ENCODE data around the gene C9. TPM values are rescaled to one million over a fixed set of nuclear protein-coding genes. Genes with fewer than 3 reads are reported as not detected.

The C9 gene
- total and polyA plus RNA-seq, 2 of the 4 experiments (the other 2 are of a cell fraction) = not detected

GRCh38 chr5:39284552-39284951, 79.7 kb downstream of the C9 start:
- Histone ChIP-seq H3K9me3 (ENCODE audit: control insufficient read depth, insufficient read depth, low read length) (no peaks in the 10 kb centered on the region), H2AK5ac (ENCODE audit: low read depth, low read length) (no peak overlapping the region), H3K23ac (ENCODE audit: low read depth, low read length) (no peak overlapping the region), H2BK120ac (ENCODE audit: low read depth, low read length) (no peak overlapping the region), H4K91ac (ENCODE audit: insufficient read depth, low read depth, low read length) (no peak overlapping the region), H2BK20ac (ENCODE audit: low read depth, low read length) (no peak overlapping the region), H3K27me3 (ENCODE audit: control insufficient read depth, insufficient read depth, low read length) (peaks cover 3% of the 10 kb centered on the region; the same call in 1 of the 2 replicates), H3K79me1 (ENCODE audit: low read depth in 1 of 2, low read length in 2 of 2) (no peaks in the 10 kb centered on the region), H3K4me2 (ENCODE audit: low read depth, low read length) (no peak overlapping the region), H2BK15ac (ENCODE audit: low read depth, low read length) (no peak overlapping the region), H3K27ac (ENCODE audit: insufficient read depth, low read length) (no peak overlapping the region), H3K9ac (ENCODE audit: low read depth, low read length) (no peak overlapping the region), H2AFZ (replicated peaks; ENCODE audit: low read length, poor library complexity) (no peak overlapping the region), H4K8ac (ENCODE audit: low read depth in 2 of 2, low read length in 2 of 2) (no peak overlapping the region), H3K36me3 (ENCODE audit: control insufficient read depth, insufficient read depth, low read length) (no peaks in the 10 kb centered on the region), H4K5ac (ENCODE audit: low read depth, low read length) (no peak overlapping the region), H3K4me1 (ENCODE audit: control insufficient read depth, insufficient read depth, low read length) (no peaks in the 10 kb centered on the region), H2BK5ac (ENCODE audit: low read depth, low read length, poor library complexity, severe bottlenecking) (no peak overlapping the region), H3K18ac (ENCODE audit: low read depth, low read length) (no peak overlapping the region), H4K20me1 (ENCODE audit: insufficient read depth, low read length) (no peaks in the 10 kb centered on the region), H3K4ac (ENCODE audit: low read depth, low read length) (no peak overlapping the region), H3K4me3 (ENCODE audit: insufficient read depth, low read depth, low read length) (no peak overlapping the region), H3K9me1 (ENCODE audit: insufficient read depth, low read length) (no peaks in the 10 kb centered on the region), H2AK9ac (replicated peaks; ENCODE audit: low read depth, low read length, poor library complexity) (no peak overlapping the region), H3K14ac (replicated peaks; ENCODE audit: low read depth, low read length) (no peak overlapping the region), H3K56ac (ENCODE audit: extremely low read depth, insufficient read depth, low read length) (no peak overlapping the region)
- no peak for DNase-seq
- dilution Hi-C loops (cut with HindIII; ENCODE audit: low sequenced_read_pairs, unreplicated experiment) (no loop called here), in situ Hi-C loops (cut with MboI; ENCODE audit: low sequenced_read_pairs) (loop anchor here (10.0 kb wide), 2 partner anchors 140 to 300 kb away; no protein-coding TSS in a partner anchor), intact Hi-C loops (cut with micrococcal nuclease) (loop anchor here (5.0 to 10.0 kb wide), 4 partner anchors 67 to 1077 kb away; partner anchors contain the start of genes FYB1 and OSMR)
- TF ChIP-seq RFX5 (IDR thresholded peaks at IDR 0.05; ENCODE audit: low read depth, low read length) = no peak
- TF ChIP-seq, protein P1, sequence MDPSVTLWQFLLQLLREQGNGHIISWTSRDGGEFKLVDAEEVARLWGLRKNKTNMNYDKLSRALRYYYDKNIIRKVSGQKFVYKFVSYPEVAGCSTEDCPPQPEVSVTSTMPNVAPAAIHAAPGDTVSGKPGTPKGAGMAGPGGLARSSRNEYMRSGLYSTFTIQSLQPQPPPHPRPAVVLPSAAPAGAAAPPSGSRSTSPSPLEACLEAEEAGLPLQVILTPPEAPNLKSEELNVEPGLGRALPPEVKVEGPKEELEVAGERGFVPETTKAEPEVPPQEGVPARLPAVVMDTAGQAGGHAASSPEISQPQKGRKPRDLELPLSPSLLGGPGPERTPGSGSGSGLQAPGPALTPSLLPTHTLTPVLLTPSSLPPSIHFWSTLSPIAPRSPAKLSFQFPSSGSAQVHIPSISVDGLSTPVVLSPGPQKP (IDR thresholded peaks at IDR 0.05; ENCODE audit: borderline replicate concordance, low read depth, low read length) = no peak
- no peak for TF ChIP-seq CHD1 (IDR thresholded peaks at IDR 0.05; ENCODE audit: low read depth, low read length)
- no peak for TF ChIP-seq RCOR1 (IDR thresholded peaks at IDR 0.05; ENCODE audit: insufficient replicate concordance, low read length)
- TF ChIP-seq RAD21 (IDR thresholded peaks at IDR 0.05; ENCODE audit: low read length) = no peak
- TF ChIP-seq, protein P2, sequence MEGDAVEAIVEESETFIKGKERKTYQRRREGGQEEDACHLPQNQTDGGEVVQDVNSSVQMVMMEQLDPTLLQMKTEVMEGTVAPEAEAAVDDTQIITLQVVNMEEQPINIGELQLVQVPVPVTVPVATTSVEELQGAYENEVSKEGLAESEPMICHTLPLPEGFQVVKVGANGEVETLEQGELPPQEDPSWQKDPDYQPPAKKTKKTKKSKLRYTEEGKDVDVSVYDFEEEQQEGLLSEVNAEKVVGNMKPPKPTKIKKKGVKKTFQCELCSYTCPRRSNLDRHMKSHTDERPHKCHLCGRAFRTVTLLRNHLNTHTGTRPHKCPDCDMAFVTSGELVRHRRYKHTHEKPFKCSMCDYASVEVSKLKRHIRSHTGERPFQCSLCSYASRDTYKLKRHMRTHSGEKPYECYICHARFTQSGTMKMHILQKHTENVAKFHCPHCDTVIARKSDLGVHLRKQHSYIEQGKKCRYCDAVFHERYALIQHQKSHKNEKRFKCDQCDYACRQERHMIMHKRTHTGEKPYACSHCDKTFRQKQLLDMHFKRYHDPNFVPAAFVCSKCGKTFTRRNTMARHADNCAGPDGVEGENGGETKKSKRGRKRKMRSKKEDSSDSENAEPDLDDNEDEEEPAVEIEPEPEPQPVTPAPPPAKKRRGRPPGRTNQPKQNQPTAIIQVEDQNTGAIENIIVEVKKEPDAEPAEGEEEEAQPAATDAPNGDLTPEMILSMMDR (conservative IDR thresholded peaks at IDR 0.05; ENCODE audit: low read depth, low read length) = no peak
- TF ChIP-seq FOS (IDR thresholded peaks at IDR 0.05; ENCODE audit: low read depth, low read length) = no peak
- TF ChIP-seq BHLHE40 (IDR thresholded peaks at IDR 0.05; ENCODE audit: low read depth, low read length) = no peak
- no peak for TF ChIP-seq MAZ (IDR thresholded peaks at IDR 0.05; ENCODE audit: borderline replicate concordance, low read depth, low read length)
- TF ChIP-seq NFE2L2 (IDR thresholded peaks at IDR 0.05; ENCODE audit: low read depth, low read length) = no peak
- TF ChIP-seq SMC3 (IDR thresholded peaks at IDR 0.05; ENCODE audit: low read depth, low read length) = no peak
- no peak for TF ChIP-seq POLR2A (IDR thresholded peaks at IDR 0.05; ENCODE audit: low read depth, low read length)
- no peak for TF ChIP-seq MAFK (IDR thresholded peaks at IDR 0.05; ENCODE audit: low read depth, low read length)
- no peak for TF ChIP-seq MXI1 (IDR thresholded peaks at IDR 0.05; ENCODE audit: borderline replicate concordance, low read depth, low read length)
- ChIA-PET POLR2A (ENCODE audit: unreplicated experiment) (no interaction called here), CTCF (interaction anchor here (1.0 to 3.1 kb wide), 3 partner anchors 9 to 67 kb away, joined by 3 to 18 read pairs (median 4); no protein-coding TSS in a partner anchor)
- WGBS, 2 experiments (ENCODE audit: extremely low coverage in 2 of 2, insufficient read length in 1 of 2) = no CpG with 5 or more reads among the region's 5 CpGs
- ATAC-seq (ENCODE audit: low read depth) = no peak
- BruUV-seq (replicated peaks) = no TSS peak
